ENCODE results near the gene FLNB.

DNA sequence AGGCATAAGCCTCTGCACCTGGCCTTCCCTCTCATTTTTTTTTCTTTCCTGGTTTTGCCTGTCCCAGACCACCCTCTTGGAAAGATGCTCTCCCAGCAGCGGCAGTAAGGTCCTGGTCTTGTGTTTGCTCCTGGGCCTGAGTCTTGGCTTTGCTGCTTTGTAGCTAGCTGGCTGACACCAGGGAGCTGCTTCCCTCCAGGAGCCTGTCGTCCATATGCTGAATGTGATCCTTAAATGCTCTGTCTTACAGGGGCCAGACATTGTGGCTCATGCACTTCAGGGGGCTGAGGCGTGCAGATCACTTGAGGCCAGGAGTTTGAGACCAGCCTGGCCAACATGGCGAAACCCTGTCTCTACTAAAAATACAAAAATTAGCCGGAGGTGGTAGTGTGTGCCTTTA lies 17.2 kb downstream of the FLNB start:
- TF ChIP-seq, protein P1, sequence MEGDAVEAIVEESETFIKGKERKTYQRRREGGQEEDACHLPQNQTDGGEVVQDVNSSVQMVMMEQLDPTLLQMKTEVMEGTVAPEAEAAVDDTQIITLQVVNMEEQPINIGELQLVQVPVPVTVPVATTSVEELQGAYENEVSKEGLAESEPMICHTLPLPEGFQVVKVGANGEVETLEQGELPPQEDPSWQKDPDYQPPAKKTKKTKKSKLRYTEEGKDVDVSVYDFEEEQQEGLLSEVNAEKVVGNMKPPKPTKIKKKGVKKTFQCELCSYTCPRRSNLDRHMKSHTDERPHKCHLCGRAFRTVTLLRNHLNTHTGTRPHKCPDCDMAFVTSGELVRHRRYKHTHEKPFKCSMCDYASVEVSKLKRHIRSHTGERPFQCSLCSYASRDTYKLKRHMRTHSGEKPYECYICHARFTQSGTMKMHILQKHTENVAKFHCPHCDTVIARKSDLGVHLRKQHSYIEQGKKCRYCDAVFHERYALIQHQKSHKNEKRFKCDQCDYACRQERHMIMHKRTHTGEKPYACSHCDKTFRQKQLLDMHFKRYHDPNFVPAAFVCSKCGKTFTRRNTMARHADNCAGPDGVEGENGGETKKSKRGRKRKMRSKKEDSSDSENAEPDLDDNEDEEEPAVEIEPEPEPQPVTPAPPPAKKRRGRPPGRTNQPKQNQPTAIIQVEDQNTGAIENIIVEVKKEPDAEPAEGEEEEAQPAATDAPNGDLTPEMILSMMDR (IDR thresholded peaks at IDR 0.05), result no peak
- no peak for TF ChIP-seq CREB1 (CRISPR knock-in tag; IDR thresholded peaks at IDR 0.05)
- TF ChIP-seq, protein P2, sequence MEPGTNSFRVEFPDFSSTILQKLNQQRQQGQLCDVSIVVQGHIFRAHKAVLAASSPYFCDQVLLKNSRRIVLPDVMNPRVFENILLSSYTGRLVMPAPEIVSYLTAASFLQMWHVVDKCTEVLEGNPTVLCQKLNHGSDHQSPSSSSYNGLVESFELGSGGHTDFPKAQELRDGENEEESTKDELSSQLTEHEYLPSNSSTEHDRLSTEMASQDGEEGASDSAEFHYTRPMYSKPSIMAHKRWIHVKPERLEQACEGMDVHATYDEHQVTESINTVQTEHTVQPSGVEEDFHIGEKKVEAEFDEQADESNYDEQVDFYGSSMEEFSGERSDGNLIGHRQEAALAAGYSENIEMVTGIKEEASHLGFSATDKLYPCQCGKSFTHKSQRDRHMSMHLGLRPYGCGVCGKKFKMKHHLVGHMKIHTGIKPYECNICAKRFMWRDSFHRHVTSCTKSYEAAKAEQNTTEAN (CRISPR knock-in tag; IDR thresholded peaks at IDR 0.05), result no peak
